ENCODE data around the gene IRGQ.

- TF ChIP-seq CTCF (conservative IDR thresholded peaks at IDR 0.05; ENCODE audit: low read depth in 2 of 2), result peak; percentile 27 to 53; a peak in 3 of 4 replicates
- no peak for TF ChIP-seq CREB1 (CRISPR knock-in tag; IDR thresholded peaks at IDR 0.05; ENCODE audit: low read depth)
- TF ChIP-seq EZH2phosphoT487 (IDR thresholded peaks at IDR 0.05; ENCODE audit: unreplicated experiment), result no peak
- no peak for TF ChIP-seq STAT1 (IDR thresholded peaks at IDR 0.05; ENCODE audit: unreplicated experiment)
- no peak for TF ChIP-seq EZH2 (IDR thresholded peaks at IDR 0.05; ENCODE audit: low read depth, unreplicated experiment)
- no peak for TF ChIP-seq REST (IDR thresholded peaks at IDR 0.05; ENCODE audit: unreplicated experiment)
- no peak for TF ChIP-seq POLR2AphosphoS5 (IDR thresholded peaks at IDR 0.05; ENCODE audit: low read depth)
These were observed 35.2 kb downstream of the IRGQ start for GRCh38 chr19:43560687-43561086.
